ENCODE results near the gene AGBL1.
"Not testable (repeated sequence)": the region's sequence is repeated elsewhere in the genome, so short reads cannot be mapped to it uniquely, and the experiment has no call there.

The AGBL1 gene

DNA sequence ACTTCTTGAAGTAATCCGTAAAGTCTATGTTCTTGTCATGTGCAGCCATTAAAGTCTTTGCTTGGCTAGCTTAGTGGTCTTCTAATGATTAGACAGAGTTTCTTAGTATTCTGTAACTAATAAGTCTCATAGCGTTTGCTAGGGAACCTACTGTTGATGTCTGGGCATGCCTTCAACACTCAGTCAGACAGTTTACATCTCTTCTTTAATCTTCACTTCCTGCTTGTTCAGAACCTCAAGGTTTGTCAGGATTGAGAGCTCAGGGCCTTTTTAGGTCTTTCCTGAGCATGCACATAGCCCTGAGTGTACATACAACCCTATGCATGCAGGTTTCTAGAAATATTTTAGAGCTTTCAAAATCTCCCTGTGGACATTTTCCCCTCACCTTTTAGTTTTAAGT lies 426.3 kb downstream of the AGBL1 start:
- DNase-seq (ENCODE audit: low read depth, low spot score), result no peak

- DNase-seq (ENCODE audit: low read depth, low spot score), result no peak
Observed at GRCh38 chr15:86506401-86506800, 426.7 kb downstream of the AGBL1 start.

DNA sequence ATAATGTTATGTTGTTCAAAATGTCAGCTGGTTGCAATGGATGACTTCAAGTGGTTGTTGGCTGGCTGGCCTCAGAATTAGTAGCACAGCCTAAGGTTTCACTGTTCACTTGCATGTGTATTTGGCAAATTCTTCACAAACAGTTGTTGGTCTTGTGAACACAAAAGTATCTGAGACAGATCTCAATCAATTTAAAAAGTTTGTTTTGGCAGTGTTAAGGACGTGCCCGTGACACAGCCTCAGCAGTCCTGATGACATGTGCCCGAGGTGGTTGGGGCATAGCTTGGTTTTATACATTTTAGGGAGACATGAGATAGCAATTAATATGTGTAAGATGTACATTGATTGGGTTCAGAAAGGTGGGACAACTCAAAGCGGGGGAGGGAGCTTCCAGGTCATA lies 436.0 kb downstream of the AGBL1 start:
- DNase-seq (ENCODE audit: low read depth, low spot score), result no peak

GRCh38 chr15:86522721-86523120 lies 443.1 kb downstream of the AGBL1 start:
- no peak for DNase-seq (ENCODE audit: low read depth, low spot score)

- no peak for DNase-seq (ENCODE audit: low read depth, low spot score)
Observed at GRCh38 chr15:86526938-86527690, 447.4 kb downstream of the AGBL1 start.

DNA sequence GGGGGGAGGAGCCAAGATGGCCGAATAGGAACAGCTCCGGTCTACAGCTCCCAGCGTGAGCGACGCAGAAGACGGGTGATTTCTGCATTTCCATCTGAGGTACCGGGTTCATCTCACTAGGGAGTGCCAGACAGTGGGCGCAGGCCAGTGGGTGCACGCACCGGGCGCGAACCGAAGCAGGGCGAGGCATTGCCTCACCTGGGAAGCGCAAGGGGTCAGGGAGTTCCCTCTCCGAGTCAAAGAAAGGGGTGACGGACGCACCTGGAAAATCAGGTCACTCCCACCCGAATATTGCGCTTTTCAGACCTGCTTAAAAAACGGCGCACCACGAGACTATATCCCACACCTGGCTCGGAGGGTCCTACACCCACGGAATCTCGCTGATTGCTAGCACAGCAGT lies 448.4 kb downstream of the AGBL1 start:
- not testable (repeated sequence) for DNase-seq (ENCODE audit: low read depth, low spot score)

DNA sequence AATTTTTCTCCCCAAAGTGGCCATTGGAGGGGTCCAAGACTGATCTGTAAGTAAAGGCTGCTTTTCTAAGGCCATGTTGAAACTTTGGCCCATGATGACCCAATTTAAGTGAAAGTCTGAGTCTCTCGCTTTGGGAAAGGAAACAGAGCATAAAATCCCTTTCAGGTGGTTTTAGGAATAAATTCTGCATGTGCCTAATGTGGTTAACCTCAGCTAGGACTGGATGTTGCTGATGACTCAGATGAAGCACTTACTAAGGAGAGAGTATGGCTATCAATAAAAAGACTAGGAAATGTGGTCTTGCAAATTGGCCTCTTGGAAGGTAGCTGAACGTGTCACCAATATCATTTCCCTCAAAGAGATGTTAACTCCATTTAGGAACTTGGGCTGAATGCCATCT lies 458.5 kb downstream of the AGBL1 start:
- no peak for DNase-seq (ENCODE audit: low read depth, low spot score)

GRCh38 chr15:86540840-86541467 lies 461.3 kb downstream of the AGBL1 start:
- no peak for DNase-seq (ENCODE audit: low read depth, low spot score)

- no peak for DNase-seq (ENCODE audit: low read depth, low spot score)
Observed at GRCh38 chr15:86541540-86541939, 461.9 kb downstream of the AGBL1 start.

DNA sequence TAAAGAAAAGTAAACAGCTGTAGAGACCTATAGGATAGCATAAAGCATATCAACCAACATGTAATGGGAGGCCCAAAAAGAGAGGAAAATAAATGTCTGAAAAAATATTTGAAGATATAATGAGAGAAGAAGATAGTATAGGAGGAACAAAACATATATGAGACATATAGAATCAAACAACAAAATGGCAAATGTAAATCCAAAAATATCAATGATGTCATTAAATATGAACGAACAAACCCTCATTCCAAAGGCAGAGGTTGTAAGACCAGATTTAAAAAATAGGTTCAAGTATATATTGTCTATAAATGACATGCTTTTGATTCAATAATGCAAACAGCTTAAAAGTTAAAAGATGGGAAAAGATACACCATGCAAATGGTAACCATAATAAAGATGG lies 470.4 kb downstream of the AGBL1 start:
- DNase-seq (ENCODE audit: low read depth, low spot score), result no peak

- DNase-seq (ENCODE audit: low read depth, low spot score), result no peak
Observed at GRCh38 chr15:86553108-86553507, 473.4 kb downstream of the AGBL1 start.

GRCh38 chr15:86555098-86555497 lies 475.4 kb downstream of the AGBL1 start:
- no peak for DNase-seq (ENCODE audit: low read depth, low spot score)

DNA sequence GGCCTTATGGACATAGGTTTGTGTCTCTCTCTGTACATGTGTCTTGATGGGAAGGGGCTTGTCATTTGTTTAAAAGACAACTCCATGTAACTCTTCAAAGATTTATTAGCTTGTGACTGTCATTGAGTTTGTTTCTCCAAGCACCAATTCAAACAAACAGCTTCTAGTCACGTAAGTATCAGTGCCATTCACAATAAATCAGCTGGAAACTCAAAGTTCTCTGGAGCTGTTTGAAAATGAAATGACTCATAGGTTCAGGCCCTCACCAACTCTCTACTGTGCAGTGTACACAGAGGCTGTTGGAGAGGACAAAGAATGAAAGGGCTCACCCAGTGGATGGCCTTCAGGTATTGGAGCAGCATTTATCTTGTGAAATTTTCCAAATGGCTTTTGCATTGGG lies 476.3 kb downstream of the AGBL1 start:
- DNase-seq (ENCODE audit: low read depth, low spot score), result no peak

- DNase-seq (ENCODE audit: low read depth, low spot score), result no peak
Observed at GRCh38 chr15:86556396-86557017, 476.8 kb downstream of the AGBL1 start.

GRCh38 chr15:86557018-86557550 lies 477.4 kb downstream of the AGBL1 start:
- no peak for DNase-seq (ENCODE audit: low read depth, low spot score)

DNA sequence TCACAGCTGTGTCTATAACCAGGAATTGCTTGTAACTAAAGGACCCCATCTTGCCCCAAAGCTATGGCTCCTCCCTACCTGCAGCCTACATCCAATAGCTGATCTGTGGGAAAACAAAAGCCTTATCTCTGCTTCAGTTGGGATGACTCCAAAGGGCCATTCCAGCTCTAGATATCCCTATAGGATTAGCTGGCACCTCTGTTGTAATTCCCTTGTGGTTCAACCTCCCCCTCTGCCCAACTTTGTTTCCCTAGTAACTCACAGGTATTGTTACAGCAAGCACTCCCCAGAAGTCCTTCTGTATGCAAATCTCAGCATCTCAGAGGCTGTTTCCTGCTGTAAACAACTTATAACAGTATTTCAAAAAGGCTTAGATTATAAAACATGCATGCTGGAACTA lies 478.6 kb downstream of the AGBL1 start:
- no peak for DNase-seq (ENCODE audit: low read depth, low spot score)

DNA sequence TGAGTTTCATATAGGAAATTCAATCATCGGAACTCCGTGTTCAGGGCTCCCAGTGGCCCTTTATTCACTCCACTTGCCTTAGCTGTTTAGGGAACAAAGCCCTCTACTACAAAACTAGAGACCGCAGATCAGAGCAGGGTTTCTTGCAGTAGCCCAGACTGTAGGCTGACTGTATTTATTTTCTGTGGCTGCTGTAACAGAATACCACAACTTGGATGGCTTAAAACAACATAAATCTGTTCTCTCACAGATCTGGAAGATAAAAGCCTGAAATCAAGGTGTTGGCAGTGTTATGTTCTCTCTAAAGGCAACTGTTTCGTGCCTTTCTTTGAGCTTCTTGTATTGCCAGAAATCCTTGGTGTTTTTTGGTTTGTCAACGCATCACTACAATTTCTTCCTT lies 479.0 kb downstream of the AGBL1 start:
- DNase-seq (ENCODE audit: low read depth, low spot score), result no peak

DNA sequence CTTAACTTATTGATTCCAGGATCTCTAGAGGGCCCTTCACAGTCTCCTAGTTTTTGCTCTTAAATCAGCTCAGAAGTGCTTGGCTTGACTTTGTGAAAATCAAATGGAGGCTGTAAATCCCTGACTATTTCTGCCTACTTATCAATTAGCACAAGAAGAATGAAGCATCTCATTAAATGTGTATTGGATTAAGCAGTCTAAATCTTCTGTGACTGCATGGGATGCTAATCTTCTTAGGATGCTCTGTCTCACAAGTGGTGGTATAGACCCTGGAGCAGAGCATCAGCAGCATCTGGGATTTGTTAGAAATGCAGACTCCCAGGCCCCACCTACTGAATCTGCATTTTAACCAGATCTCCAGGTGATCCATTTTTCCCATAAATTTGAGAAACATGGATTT lies 488.7 kb downstream of the AGBL1 start:
- no peak for DNase-seq (ENCODE audit: low read depth, low spot score)

DNA sequence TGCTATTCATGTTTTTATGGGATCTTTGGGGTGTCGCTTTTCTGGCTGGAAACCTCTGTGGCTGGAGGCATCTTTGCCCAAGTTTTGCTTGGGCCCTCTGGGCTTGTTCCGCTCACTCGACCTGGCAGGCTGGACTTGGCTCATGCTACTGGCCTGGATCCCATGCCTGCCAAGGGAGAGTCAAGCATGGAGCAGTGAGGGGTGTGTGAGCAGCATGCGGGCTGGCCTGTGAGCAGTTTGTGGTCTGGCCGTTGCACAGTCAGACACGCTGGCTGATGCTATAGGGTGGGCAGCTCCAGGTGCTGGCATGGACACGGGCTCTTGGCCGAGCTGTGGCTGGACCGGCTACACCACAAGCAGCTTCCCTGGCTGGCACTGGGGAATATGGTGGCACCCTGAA lies 491.1 kb downstream of the AGBL1 start:
- no peak for DNase-seq (ENCODE audit: low read depth, low spot score)

DNA sequence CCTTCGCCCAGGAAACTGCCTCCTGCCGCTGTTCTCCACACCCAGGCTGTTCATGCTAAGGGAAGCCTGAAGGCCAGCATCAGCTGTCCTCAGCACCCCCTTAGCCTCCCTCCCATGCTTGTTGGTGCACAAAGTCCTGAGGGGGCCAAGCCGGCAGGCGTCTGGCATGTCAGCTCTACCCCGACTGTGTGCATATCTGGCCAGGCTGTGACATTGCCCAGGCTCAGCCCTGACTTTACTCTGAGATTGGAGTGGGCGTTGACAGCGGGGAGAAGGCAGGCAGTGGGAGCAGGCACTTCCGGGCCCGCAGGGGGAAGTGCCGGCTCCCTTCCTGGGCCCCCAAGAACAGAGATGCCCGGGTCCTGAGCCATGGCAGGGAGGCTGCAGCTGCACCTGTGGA lies 492.2 kb downstream of the AGBL1 start:
- DNase-seq (ENCODE audit: low read depth, low spot score), result no peak

DNA sequence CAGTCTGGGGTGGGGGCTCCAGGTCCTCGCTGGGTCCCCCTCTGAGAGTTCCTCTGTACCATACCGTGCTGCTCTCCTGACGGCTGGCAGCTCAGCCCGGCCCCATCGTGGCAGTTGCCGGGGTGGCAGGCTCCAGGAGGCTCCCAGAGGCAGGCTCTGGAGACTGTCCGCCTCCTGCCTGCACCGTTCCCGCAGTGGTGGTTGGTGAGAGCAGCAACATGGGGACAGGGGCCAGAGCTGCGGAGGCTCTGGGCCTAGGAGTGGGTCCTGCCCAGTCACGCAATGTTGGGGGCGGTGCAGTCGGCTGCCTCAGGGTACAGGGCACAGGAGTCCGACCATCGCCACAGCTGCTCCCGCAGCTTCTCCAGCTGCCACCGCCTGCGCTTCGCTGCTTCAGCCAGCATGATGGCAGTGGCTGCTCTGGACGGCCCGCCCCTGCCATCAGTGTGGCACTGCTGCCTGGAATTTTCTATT lies 492.7 kb downstream of the AGBL1 start:
- DNase-seq (ENCODE audit: low read depth, low spot score), result no peak

DNA sequence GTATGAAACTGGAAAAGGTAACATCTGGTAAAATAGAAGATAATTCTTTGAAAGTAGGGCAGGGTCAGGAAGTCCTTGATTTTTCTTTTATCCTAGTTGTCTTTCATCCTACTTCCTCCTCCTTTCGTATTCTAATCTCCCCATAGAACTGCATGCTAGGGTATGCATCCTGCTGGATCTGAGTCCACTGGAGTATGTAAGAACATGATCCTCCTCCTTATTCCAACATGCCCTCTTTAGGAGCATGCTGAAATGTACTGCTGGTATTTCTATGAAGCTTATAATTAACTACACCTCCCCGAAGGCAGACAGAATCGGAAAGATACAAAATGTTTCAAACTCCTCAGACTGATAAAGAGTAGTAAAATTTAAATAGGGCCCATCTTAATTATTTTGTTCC lies 493.8 kb downstream of the AGBL1 start:
- DNase-seq (ENCODE audit: low read depth, low spot score), result no peak

DNA sequence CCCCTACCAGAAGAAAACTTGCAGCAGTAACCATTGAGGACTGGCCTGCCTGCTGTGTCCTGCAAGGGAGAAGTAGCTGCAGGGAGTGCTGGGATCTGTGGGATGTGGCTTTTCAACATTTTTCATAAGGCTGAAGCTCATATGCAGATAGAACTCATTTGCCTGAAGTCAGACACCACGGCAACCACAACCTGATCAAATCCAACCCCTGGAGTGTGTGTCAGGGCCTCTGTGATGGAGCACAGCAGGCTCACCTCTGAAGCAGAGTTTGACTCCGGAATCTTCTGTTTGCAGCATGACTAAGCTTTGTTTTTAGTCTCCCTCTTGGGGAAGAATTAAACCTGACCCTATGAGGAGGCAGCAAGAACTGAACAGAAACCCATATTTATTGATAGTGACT lies 508.7 kb downstream of the AGBL1 start:
- DNase-seq (ENCODE audit: low read depth, low spot score), result no peak
